Heart left ventricle (tissue), 13 donors: ENCODE data around the gene TNFAIP2.

ENCODE experiments used
- POLR2A ChIP-seq, 2 donors: fragments of 450-650 bp; IDR thresholded peaks; one replicate each; pipeline ENCODE4 v1.6.1; 2017; ENCODE audit warnings: antibody characterized with exemption in 2 of 2, mild to moderate bottlenecking in 2 of 2, moderate library complexity in 2 of 2
- TF ChIP-seq, protein P1 (sequence below), 12 donors: fragments of 200-600 bp; sonication (generic) in 4 of 12; IDR thresholded peaks; one replicate each; pipeline versions ENCODE4 v1.5.0 to v1.8.0; 2018 to 2022; ENCODE audit warnings: antibody characterized with exemption in 12 of 12, mild to moderate bottlenecking in 5 of 12
- donor health status: ischemic (EF 13 %, LVEDD 7.1; RV severe dilation, severe dysfunction).
- donor health status: DM: no; HTN: yes; CAD: no.
- donor health status: DM: no; HTN: no; CAD: no.
- donor health status: ischemic (EF 25% LVEDD 6.9; RV normal size, moderate dysfunction).
- donor health status: ischemic (EF 25% LVEDD 5.7; RV mildly dilated, moderate dysfunction).
- donor health status: ischemic (EF 35%, LVEDD 5.7; RV mildly dilated, moderate dysfunction).
- donor health status: nonischemic (EF 11% LVEDD 7.7; RV severe dilation, severe dysfunction).
- donor health status: DM: yes; HTN: yes; CAD: no.
- donor health status: PGD.
- donor health status: ischemic (EF 29% LVEDD 5.4; RV normal size, mild dysfunction).
- donor health status: nonischemic (EF 23%, LVEDD 6.1; RV moderate dilation, normal function).

- TF ChIP-seq, protein P1, sequence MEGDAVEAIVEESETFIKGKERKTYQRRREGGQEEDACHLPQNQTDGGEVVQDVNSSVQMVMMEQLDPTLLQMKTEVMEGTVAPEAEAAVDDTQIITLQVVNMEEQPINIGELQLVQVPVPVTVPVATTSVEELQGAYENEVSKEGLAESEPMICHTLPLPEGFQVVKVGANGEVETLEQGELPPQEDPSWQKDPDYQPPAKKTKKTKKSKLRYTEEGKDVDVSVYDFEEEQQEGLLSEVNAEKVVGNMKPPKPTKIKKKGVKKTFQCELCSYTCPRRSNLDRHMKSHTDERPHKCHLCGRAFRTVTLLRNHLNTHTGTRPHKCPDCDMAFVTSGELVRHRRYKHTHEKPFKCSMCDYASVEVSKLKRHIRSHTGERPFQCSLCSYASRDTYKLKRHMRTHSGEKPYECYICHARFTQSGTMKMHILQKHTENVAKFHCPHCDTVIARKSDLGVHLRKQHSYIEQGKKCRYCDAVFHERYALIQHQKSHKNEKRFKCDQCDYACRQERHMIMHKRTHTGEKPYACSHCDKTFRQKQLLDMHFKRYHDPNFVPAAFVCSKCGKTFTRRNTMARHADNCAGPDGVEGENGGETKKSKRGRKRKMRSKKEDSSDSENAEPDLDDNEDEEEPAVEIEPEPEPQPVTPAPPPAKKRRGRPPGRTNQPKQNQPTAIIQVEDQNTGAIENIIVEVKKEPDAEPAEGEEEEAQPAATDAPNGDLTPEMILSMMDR (IDR thresholded peaks at IDR 0.05): no peak
- TF ChIP-seq POLR2A (IDR thresholded peaks at IDR 0.05): no peak
Observed at GRCh38 chr14:103127356-103127755, 4.1 kb downstream of the TNFAIP2 start.
